GM21717 (cell line): ENCODE measurements around the gene PTPRG.

ENCODE experiments used
- ATAC-seq: cut with Tn5 transposase; IDR thresholded peaks from one replicate; pipeline ENCODE4 v1.9.1; 2021; ENCODE audit warnings: mild to moderate bottlenecking, moderate library complexity; ENCODE audit not compliant: unreplicated experiment

The PTPRG gene

GRCh38 chr3:62125380-62125779 lies 564.0 kb downstream of the PTPRG start:
- ATAC-seq = no peak

GRCh38 chr3:62127116-62127515 lies 565.7 kb downstream of the PTPRG start:
- ATAC-seq = no peak

DNA sequence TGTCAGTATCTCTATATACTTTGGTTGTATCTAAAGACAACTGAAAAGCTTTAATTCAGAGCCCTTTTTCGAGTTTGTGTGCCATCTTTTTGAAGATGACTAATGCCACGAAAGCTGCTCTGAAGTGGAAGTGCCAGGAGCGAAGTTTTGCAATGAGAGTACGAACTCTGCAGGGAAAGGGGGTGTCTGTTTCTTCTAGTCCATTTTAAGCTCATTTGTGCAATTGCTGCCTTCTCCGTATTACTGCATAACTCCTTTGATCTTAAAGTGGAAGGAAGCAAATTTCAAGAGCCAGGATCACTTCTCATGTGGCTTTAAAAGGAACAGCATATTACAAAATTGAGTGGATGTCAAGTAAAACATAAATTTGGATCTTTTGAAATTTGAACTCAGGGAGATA lies 566.7 kb downstream of the PTPRG start:
- ATAC-seq = no peak

GRCh38 chr3:62128681-62129080 lies 567.3 kb downstream of the PTPRG start:
- no peak for ATAC-seq

- ATAC-seq = no peak
Observed at GRCh38 chr3:62131050-62131449, 569.7 kb downstream of the PTPRG start.

- no peak for ATAC-seq
Observed at GRCh38 chr3:62131620-62132019, 570.2 kb downstream of the PTPRG start.

- no peak for ATAC-seq
Observed at GRCh38 chr3:62132027-62132602, 570.7 kb downstream of the PTPRG start.

GRCh38 chr3:62133015-62133414 lies 571.6 kb downstream of the PTPRG start:
- ATAC-seq = no peak

DNA sequence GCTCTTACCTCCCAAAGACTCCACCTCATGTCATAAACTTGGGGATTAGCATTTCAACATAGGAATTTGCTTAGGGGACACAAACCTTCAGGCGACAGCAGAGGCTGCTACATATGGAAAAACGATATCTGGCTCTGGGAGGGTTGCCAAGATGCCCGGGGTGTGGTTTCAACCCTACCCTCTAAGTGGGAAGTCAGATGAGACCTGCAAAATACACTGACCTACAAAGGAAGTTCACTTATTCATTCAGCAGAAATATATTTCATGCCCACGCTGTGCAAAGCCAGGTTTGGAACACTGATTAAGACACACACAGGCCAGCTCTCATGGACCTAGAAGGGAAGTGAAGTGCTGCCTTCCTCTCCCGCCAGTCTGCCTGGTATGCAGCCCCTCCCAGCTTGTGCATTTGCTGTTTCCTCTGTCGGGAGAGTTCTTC lies 572.7 kb downstream of the PTPRG start:
- ATAC-seq = no peak

GRCh38 chr3:62135741-62136140 lies 574.4 kb downstream of the PTPRG start:
- no peak for ATAC-seq

- ATAC-seq = no peak
Observed at GRCh38 chr3:62139957-62140356, 578.6 kb downstream of the PTPRG start.

GRCh38 chr3:62142331-62143085 lies 581.1 kb downstream of the PTPRG start:
- ATAC-seq = no peak

GRCh38 chr3:62143843-62144450 lies 582.6 kb downstream of the PTPRG start:
- ATAC-seq = no peak

DNA sequence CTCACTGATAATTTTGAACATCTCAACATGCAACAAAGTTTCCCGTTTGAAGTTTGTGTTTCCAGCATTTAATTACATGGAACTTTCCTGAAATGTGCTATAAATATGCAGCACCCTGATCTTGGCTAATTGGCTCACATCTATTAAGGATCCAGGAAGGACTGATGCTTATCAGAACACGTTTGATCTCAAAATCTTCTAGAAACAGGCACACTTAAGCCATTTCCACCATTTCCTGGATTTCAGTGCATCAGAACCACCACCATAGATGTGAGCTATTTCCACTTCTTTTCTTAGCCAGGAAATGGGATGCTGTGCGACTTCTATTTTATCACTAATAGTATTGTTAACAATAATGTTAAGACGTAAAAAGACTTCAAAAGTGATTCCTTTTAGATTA lies 583.1 kb downstream of the PTPRG start:
- no peak for ATAC-seq

- no peak for ATAC-seq
Observed at GRCh38 chr3:62145086-62145757, 583.9 kb downstream of the PTPRG start.

- no peak for ATAC-seq
Observed at GRCh38 chr3:62149539-62149938, 588.2 kb downstream of the PTPRG start.

- ATAC-seq = no peak
Observed at GRCh38 chr3:62149962-62150361, 588.6 kb downstream of the PTPRG start.

GRCh38 chr3:62151591-62151990 lies 590.2 kb downstream of the PTPRG start:
- no peak for ATAC-seq

GRCh38 chr3:62153231-62153630 lies 591.9 kb downstream of the PTPRG start:
- no peak for ATAC-seq

- ATAC-seq = no peak
Observed at GRCh38 chr3:62154457-62155148, 593.2 kb downstream of the PTPRG start.

GRCh38 chr3:62159056-62159708 lies 597.8 kb downstream of the PTPRG start:
- ATAC-seq = no peak
